T-helper 2 cell (primary cell): Measurements from ENCODE around the gene EIF4E.
"Not testable (repeated sequence)": the region's sequence is repeated elsewhere in the genome, so short reads cannot be mapped to it uniquely, and the experiment has no call there.

Experiments
- DNase-seq, 5 experiments: peaks; one replicate each; pipeline versions ENCODE4 v3.0.0 to v3.0.0-alpha.2; 2012 to 2022

Gene EIF4E

GRCh38 chr4:98930311-98930865 lies 1.5 kb upstream of the EIF4E start:
- DNase-seq = no peak

GRCh38 chr4:98929341-98930267 lies 671 bp upstream of the EIF4E start:
- DNase-seq = peak in 4 of 5 experiments; percentile 9 to 94 (median 14)

GRCh38 chr4:98928131-98928504 lies 815 bp downstream of the EIF4E start:
- peak; percentile 34 to 88 (median 54) for DNase-seq

- DNase-seq = not testable (repeated sequence)
These were observed 2.7 kb downstream of the EIF4E start for GRCh38 chr4:98926257-98926656.

- DNase-seq = no peak
These were observed 7.6 kb downstream of the EIF4E start for GRCh38 chr4:98921292-98921691.

GRCh38 chr4:98919996-98920395 lies 8.9 kb downstream of the EIF4E start:
- no peak for DNase-seq

- not testable (repeated sequence) for DNase-seq
These were observed 18.2 kb downstream of the EIF4E start for GRCh38 chr4:98910728-98911127.

GRCh38 chr4:98909646-98910401 lies 19.1 kb downstream of the EIF4E start:
- DNase-seq = no peak

- DNase-seq = no peak
These were observed 20.1 kb downstream of the EIF4E start for GRCh38 chr4:98908703-98909262.

- DNase-seq = no peak
These were observed 20.8 kb downstream of the EIF4E start for GRCh38 chr4:98908182-98908581.

GRCh38 chr4:98905839-98906238 lies 23.1 kb downstream of the EIF4E start:
- DNase-seq = no peak

- no peak for DNase-seq
These were observed 23.6 kb downstream of the EIF4E start for GRCh38 chr4:98905297-98905696.

- no peak for DNase-seq
These were observed 25.0 kb downstream of the EIF4E start for GRCh38 chr4:98903963-98904362.

- no peak for DNase-seq
These were observed 25.4 kb downstream of the EIF4E start for GRCh38 chr4:98903561-98903960.

- DNase-seq = no peak
These were observed 29.7 kb downstream of the EIF4E start for GRCh38 chr4:98899277-98899676.

GRCh38 chr4:98891478-98892337 lies 37.2 kb downstream of the EIF4E start:
- DNase-seq = no peak

- DNase-seq = no peak
These were observed 38.1 kb downstream of the EIF4E start for GRCh38 chr4:98890702-98891455.

- no peak for DNase-seq
These were observed 41.8 kb downstream of the EIF4E start for GRCh38 chr4:98887145-98887544.

- not testable (repeated sequence) for DNase-seq
These were observed 42.6 kb downstream of the EIF4E start for GRCh38 chr4:98886382-98886781.

GRCh38 chr4:98880884-98881283 lies 48.0 kb downstream of the EIF4E start:
- not testable (repeated sequence) for DNase-seq

- no peak for DNase-seq
These were observed 49.4 kb downstream of the EIF4E start for GRCh38 chr4:98879515-98879914.
